HG02759 (cell line): ENCODE results near the gene CCL20.
"Not testable (repeated sequence)": the region's sequence is repeated elsewhere in the genome, so short reads cannot be mapped to it uniquely, and the experiment has no call there.

Source experiments
- ATAC-seq: cut with Tn5 transposase; IDR thresholded peaks from one replicate; pipeline ENCODE4 v1.9.1; 2021; ENCODE audit warnings: mild to moderate bottlenecking, moderate library complexity; ENCODE audit not compliant: unreplicated experiment

Gene CCL20, protein sequence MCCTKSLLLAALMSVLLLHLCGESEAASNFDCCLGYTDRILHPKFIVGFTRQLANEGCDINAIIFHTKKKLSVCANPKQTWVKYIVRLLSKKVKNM

DNA sequence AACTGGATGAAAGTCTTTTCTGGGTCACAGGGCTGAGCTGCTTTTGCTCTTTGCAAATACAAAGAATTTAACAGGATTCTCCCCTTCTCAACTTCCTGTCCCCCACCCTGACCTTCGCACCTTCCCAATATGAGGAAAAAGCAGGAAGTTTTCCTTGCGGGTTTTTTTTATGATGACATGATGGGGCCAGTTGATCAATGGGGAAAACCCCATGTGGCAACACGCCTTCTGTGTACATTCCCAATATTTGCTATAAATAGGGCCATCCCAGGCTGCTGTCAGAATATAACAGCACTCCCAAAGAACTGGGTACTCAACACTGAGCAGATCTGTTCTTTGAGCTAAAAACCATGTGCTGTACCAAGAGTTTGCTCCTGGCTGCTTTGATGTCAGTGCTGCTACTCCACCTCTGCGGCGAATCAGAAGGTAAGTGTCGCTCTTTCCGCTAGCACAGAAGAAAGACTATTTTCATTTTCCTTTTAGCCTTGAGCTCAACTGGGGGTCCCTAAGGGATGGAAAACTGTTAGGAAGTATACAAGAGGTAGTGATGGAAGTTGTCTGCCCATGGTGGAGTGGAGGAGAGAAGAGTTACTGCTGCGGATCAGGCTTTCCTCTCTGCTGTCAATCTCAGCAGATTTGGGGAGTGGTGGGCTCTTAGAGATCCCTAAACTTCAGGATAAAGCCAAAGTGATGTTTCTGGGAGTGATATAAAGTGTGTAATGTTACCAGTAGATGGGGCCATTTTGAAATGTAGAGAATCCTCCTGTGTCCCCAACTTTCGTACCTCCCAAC is at the start of gene CCL20:
TSS of gene CCL20 (plus strand) at position 281 of the 792 bp plus-strand sequence. CDS start at position 351, 70 bp downstream.
- ATAC-seq, result no peak

GRCh38 chr2:227765788-227766372 is 47.8 kb upstream of the CCL20 start:
- ATAC-seq, result peak; percentile 7

DNA sequence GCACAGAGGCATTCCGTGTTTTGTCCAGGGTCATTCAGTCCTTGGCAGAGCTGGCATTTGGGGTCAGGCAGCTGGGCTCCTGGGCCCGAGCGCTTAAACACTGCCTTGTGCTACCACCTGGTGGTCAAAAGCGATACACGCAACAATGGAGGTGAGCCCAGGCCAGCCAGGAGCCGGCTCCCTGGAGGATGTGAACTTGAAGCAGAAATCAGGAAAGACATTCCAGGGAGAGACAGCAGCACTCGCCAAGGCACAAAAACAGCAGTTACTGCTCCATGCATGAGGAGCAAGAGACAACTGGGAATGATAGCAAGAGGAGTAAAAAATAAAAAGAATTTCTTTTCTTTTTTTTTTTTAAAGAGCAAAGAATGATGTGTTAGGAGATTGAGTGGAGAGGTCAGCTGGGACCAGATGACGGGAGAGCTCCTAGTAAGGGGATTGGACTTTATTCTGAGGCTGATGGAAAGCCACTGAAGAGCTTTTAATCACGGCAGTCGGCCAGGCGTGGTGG is 47.2 kb upstream of the CCL20 start:
- ATAC-seq, result peak; percentile 98

DNA sequence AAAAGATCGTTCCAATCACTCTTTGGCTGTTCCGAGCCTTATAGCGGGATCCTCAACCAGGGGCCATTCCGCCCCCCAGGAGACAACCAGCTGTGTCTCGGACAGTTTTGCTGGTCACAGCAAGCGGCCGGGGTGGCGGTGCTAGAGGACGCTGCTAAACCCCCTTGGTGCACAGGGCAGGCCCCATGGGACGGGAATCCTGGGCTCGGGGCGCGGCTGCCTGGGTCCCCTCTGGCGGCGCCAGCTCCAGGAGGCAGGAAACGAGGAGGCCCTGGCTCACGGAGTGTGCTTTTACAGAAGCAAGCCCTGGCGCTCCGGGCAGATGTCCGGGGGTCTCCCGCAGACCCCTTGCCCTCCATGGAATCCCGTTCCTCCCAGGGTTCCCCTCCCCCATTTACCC is 45.8 kb upstream of the CCL20 start:
- no peak for ATAC-seq

DNA sequence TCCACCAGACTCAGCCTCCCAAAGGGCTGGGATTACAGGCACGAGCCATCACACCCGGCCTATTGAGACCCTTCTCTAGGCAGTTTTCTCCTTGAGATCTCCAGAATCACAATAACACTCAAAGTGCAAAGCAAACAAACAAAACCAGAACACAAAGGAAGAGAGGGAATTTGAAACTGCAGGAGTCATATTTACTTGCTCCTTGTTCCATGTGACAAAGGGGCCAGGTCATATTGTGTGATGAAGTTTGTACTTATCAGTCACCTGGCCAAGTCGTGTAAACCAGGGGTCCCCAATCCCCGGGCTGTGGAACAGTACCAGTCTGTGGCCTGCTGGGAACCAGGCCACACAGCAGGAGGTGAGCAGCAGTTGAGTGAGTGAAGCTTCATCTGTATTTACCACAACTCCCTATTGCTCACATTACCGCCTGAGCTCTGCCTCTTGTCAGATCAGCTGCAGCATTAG is 41.4 kb upstream of the CCL20 start:
- ATAC-seq, result no peak

DNA sequence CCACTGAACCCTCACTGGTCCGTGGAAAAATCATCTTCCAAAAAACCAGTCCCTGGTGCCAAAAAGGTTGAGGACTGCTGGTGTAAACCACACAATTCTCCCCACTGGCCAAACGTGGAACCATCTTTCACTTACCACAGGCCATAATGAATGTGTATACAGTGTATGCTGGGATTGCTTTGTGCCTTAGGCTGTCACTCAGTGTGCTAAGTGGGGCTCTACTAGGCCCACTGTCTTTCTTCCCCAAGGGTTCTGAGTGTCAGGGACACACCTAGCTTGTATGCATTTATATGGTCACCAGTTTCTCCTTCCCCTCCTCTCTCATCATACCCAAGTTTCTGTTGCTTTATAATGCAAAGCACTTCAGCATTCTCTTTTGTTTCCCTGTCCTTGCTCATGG is 40.7 kb upstream of the CCL20 start:
- ATAC-seq, result no peak

DNA sequence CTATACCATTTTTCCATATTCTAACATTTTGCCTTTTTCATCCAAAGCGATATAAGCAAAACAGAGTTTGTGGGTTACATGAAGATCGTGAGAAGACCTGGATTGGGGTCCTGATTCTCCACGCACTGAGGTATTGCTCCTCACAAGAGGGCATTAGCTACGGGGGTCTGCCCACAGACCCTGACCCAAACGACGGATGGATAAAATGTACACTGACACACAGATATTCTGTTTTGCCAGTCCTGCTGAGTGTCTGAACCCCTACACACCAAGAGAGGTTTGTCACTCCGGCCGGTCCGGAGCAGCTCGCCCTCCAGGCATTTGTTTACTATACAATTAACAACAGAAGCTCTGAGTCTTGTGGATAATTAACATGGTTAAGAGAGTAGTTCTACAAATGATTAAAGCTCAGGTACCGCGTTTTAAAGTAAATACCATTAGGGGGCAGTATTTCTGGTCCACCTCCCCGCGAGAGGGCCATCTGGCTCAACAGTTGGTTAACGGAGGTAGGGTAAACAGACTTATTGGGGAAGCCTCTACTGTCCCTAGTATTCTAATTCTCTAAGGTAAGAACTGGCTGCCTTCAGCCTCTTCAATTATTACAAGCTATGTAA is 39.5 kb upstream of the CCL20 start:
- ATAC-seq, result peak; percentile 67

GRCh38 chr2:227774895-227775842 is 38.5 kb upstream of the CCL20 start:
- ATAC-seq, result no peak

GRCh38 chr2:227780981-227781615 is 32.5 kb upstream of the CCL20 start:
- ATAC-seq, result no peak

- ATAC-seq, result no peak
Measured at GRCh38 chr2:227781841-227782240, 31.8 kb upstream of the CCL20 start.

DNA sequence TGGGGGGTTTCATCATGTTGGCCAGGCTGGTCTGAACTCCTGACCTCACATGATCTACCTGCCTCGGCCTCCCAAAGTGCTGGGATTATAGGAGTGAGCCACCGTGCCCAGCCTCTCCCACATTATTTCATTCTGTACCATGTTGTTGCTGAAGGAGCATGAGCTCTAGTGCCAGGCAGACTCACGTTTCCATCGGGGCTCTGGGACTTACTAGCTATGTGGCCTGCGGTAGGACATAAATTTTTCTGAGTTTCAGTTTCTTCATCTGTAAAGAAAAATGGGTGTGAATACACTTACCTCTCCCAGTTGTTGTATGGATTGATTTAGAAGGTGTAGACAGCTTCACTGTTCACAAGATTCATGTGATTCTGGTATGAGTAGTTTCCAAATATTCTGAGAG is 30.8 kb upstream of the CCL20 start:
- ATAC-seq, result no peak

DNA sequence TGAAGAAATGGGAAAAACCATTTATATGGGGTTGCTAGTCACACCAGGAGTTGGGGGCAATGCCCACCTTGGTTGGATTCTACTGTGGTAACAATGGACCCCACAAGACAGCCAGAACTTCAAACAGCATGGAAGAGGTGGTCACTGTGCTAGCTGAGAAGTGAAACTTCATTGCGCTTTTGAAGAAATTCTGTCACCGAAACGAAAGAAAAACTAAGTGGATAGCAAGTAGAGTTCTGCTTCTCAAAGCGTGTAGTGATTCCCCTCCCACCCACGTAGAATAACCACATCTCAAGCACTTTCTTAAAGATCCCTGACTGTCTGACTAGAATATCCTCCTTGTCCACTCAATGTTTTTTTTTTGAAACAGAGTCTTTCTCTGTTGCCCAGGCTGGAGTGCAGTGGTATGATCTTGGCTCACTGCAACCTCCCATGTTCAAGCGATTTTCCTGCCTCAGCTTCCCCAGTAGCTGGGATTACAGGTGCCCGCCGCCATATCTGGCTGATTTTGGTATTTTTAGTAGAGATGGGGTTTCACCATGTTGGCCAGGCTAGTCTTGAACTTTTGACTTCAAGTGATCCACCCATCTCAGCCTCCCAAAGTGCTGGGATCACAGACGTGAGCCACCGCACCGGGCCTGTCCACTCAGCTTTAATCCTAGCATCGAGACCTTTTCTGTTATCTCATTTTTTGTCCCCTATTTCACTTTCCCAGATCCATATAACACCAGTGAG is 30.1 kb upstream of the CCL20 start:
- peak; percentile 93 for ATAC-seq

DNA sequence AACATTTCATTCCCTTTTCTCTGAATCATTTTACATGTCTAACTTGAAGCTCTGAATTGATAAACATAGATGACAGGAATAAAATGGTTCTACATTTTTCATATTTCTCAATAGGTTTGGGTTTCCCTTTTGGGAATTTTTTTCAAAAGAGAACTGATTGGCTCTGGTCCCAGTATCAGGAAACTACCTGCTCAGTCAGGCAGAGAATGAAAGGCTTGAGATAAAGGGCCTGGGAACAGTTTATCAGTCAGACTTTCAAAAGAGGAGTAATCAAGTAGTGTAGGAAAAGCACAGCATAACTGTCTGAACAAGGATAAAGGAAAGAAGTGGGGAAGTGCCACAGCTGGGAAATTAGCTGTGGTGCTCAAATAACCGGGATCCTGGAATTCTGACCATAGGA is 28.3 kb upstream of the CCL20 start:
- no peak for ATAC-seq

DNA sequence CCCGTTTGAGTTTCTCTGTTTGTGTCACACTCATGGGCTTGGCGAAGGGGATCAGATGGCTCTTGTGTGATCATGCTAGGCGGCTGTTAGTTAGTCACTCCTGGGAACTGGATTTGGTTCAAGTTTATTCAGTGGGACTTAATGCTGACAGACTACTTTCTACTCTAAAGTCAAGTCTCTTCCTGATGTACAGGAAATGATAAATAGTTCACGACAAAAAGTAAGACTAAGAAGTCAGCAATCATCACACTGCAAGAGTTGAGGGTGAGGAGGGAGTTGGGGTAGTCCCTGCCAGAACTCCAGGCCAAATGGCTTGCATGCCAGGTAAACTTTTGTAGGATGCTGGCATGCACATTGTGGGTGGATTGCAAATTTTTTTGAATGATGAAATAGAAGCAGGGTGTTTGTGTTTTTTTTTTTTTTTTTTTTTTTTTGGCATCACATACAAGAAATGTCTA is 25.1 kb upstream of the CCL20 start:
- no peak for ATAC-seq

DNA sequence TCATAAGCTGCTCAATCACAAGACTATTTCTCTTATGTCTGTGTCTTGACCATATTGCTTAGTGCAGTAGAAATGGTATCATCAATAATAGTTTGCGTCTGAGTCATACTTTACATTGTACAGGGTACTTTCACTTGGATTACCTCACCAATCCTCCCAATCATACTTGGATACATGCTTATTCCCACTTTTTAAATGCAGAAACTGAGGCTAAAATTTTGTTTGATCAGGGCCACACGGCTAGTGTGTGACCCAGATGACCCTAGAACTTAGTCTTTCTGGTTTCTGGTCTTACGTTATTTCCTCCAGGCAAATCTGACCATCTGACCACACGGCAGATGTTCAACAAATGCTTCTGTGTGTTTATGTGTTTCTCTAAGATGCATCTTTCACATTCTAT is 23.8 kb upstream of the CCL20 start:
- no peak for ATAC-seq

GRCh38 chr2:227793148-227793712 is 20.4 kb upstream of the CCL20 start:
- no peak for ATAC-seq

GRCh38 chr2:227796045-227796711 is 17.5 kb upstream of the CCL20 start:
- ATAC-seq, result no peak

- ATAC-seq, result not testable (repeated sequence)
Measured at GRCh38 chr2:227796768-227797167, 16.9 kb upstream of the CCL20 start.
